HG02798 (cell line): ENCODE results near the gene AFAP1L1.

Source experiments
- ATAC-seq: cut with Tn5 transposase; IDR thresholded peaks from one replicate; pipeline ENCODE4 v1.9.1; 2021; ENCODE audit warnings: mild to moderate bottlenecking; ENCODE audit not compliant: unreplicated experiment, poor library complexity

The AFAP1L1 gene

GRCh38 chr5:149367249-149367971 is 95.8 kb downstream of the AFAP1L1 start:
- ATAC-seq = peak; percentile 70

- no peak for ATAC-seq
Observed at GRCh38 chr5:149367972-149368645, 96.5 kb downstream of the AFAP1L1 start.

GRCh38 chr5:149370878-149371277 is 99.2 kb downstream of the AFAP1L1 start:
- ATAC-seq = no peak

GRCh38 chr5:149371296-149371962 is 99.8 kb downstream of the AFAP1L1 start:
- peak; percentile 86 for ATAC-seq

- no peak for ATAC-seq
Observed at GRCh38 chr5:149372076-149372795, 100.6 kb downstream of the AFAP1L1 start.

- ATAC-seq = no peak
Observed at GRCh38 chr5:149372932-149373331, 101.3 kb downstream of the AFAP1L1 start.

GRCh38 chr5:149374303-149374702 is 102.6 kb downstream of the AFAP1L1 start:
- no peak for ATAC-seq

GRCh38 chr5:149374801-149375200 is 103.1 kb downstream of the AFAP1L1 start:
- ATAC-seq = no peak

GRCh38 chr5:149375434-149375833 is 103.8 kb downstream of the AFAP1L1 start:
- no peak for ATAC-seq

- ATAC-seq = no peak
Observed at GRCh38 chr5:149376104-149376503, 104.4 kb downstream of the AFAP1L1 start.

GRCh38 chr5:149376711-149377447 is 105.2 kb downstream of the AFAP1L1 start:
- no peak for ATAC-seq

- no peak for ATAC-seq
Observed at GRCh38 chr5:149378241-149378820, 106.7 kb downstream of the AFAP1L1 start.

- ATAC-seq = no peak
Observed at GRCh38 chr5:149379177-149379761, 107.6 kb downstream of the AFAP1L1 start, which contains the start of gene IL17B. TSS of gene IL17B (minus strand) at chr5:149379292. CDS start at chr5:149379225, 67 bp downstream.

- no peak for ATAC-seq
Observed at GRCh38 chr5:149379818-149380374, 108.2 kb downstream of the AFAP1L1 start.

- ATAC-seq = no peak
Observed at GRCh38 chr5:149380466-149381121, 108.9 kb downstream of the AFAP1L1 start.

- no peak for ATAC-seq
Observed at GRCh38 chr5:149381261-149381985, 109.8 kb downstream of the AFAP1L1 start.

GRCh38 chr5:149381986-149382338 is 110.3 kb downstream of the AFAP1L1 start:
- peak; percentile 84 for ATAC-seq
